ENCODE measurements around the gene NEUROG3.
"Not testable (repeated sequence)": the region's sequence is repeated elsewhere in the genome, so short reads cannot be mapped to it uniquely, and the experiment has no call there.

The NEUROG3 gene

DNA sequence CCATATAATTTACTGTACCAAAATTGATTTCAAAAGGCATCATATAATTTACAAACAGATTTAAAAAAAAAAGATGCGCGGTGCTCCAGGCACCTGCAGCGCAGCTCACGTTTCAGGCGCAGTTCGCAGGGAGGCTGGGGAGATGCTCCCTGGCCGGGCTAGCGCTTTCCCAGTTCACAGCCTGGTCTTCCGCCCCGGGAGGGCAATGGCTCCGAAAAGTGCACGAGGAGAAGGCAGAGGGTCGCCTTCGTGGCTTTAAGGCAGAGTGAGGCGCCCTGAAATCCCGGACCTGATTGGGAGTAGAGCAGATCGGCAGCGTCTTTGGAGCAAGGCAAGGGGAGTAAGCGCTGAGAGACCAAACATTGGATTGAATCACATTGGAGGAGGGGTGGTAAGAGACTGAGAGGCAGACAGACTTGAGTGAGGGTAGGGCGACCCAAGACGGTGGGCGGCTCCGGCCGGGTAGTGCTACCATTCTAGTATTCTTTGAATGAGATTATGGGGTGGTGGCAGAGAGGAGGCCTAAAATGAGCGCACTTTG is 1.5 kb downstream of the NEUROG3 start:
- no peak for DNase-seq

DNA sequence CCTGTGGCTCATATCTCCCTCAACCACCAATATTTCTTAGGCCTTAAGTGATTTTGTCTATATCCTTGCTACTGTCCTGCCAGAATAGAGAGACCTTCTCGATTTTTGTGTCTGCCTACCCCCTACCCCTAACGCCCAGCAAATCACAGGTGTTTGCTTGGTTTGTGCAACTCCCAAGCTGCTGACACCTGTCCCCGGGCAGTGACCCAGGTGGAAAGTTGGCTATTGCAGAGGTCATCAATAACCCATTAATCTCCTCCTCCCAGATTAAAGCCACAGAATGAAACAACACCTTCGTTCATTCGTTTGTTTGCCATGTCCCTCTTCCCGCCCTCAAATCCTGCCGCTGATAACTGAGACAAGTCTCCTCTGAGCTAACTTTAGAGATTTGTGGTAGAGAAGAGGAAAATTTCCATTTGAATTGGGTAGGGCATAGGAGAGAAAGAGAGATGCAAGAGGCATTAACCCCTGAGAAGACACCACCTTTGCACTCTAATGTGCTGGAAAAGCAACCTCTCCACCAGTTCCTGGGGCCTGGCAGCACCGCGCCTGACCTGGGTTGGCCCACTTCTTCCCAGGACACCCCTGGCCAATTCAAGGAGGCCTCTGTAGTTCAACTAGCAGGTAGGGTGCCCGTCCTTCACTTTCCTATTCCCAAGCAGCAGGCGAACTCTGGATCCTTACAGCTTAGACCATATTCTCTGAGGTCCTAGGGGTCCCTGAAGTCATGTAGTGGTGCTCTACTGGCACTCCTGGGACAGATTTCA is 3.0 kb downstream of the NEUROG3 start:
- DNase-seq: no peak

DNA sequence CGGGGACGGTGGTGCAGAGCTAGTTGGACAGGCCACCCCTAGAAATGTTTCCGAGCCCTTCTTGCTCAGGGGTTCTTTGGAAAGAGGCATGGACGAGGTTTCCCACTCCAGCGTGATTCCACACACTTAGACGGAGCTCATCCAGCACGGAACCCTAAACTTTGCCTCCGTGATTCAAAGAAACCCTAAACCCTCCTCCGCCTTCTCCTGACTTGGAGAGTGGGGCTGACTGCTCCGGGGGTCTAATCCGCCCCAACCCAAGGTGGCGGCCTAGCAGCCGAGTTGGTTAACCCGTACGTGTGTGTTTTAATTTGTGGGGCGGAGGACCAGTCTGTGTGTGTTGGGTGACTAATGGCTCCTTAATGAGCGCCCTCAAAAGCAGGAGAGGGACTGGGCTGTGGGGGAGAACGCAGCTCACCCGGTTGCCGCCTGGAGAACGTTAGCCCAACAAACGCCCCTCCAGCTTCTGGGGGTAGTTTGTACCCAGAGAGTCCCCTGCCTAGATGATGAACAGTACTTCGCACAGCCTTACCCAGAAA is 3.8 kb downstream of the NEUROG3 start:
- no peak for DNase-seq

DNA sequence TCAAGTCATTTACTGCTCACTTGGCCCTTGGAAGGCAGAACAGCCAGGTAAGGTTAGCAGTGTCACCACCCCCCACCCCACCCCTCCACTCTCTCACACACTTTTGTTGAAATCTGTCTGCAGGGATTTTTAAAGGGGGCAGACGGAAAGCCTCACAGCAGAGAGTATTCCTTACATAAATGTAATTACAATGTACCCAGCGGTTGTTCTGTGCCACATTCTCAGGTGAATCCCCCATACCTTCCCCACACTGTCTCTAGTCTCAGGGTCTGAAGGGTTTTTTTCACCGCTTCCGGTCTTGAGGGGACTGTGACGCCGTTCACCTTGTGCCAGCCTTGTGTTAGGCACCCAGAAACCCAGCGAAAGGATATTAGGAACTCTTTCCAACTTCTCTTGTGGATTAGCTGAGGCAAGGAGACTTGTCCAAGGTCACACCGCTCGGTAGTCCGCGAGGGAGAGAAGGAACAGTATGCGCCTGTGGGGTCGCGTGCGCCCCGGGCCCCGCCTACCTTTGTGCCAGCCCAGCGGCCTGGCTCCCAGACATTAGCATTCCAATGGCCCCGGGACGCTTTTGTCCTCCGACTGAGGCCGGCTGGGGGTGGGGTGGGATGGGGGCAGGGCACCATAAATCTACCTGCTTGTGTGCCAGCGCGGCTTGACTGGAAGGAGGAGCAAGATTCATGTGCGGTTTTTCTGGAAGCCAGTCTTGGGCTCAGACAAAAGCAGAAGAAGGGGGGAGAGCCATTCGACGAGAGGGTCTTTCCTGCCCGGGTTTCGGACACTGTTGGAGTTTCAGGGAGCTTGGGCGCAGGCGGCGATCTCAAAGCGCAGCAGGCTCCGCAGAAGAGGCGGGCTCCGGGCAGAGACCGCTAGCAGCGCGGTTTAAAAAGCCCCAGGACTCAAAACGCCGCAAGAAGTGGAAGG is 4.5 kb downstream of the NEUROG3 start:
- DNase-seq: no peak

DNA sequence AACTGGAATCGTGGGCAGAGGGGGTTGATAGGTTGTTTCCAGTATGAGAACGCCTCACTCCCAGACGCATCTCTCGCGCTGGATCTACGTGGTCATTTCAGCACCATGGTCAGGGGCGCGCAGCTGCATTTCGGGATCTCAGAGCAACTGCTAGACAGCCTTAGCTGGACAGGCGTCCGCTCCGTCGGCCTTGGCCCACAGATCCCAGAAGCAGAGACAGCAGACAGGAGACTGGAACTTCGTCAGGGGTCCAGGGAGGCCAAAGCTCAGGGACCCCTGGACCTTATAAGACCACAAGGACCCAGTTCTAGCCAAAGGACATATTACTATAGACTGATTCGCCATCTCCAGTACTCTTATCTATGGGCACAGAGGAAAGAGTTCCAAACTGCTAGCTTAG is 5.3 kb downstream of the NEUROG3 start:
- peak; percentile 58 for DNase-seq

DNA sequence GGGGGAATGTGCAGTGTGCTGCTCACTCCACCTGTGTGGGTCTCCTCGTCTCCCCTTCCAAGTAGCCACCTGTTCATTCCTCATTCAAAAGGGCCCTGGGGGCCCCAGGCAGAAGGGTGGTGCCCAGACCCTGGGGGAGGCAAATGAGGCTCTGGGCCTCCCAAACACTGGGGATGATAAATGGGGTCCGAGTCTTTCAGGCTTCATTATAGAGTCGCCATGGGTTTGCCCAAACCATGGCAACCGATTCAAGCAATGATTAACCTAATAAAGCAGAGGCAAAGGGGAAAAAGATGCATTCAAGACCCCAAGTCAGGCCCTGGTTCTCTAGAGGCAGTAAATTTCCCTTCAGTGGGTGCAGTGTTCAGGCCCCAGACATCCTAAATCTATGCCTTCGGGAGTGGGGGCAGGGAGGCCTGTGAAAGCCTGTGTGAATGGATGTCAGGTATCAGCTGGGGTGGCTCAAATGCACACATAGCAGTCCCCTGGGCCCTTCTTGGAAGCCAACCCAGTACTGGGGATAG is 10.4 kb downstream of the NEUROG3 start:
- no peak for DNase-seq

DNA sequence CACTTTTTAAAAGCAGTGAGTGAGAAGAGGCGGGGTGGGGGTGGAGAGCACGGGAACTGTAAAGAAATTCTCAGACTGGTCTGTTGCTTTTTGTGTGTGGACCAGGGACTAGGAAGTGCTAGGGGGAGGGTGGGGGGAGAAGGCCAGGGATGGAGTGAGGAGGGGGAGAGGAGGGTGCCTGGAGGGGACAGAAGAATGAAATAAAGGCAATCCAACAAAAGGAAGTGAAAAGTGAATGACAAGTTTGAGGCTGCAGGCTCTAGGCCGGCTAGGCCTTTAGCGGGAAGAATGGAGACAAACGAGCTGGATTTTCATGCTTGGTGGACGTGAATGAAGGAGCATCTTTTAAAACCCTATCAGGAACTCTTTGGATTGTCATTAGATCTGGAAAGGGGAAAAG is 13.7 kb downstream of the NEUROG3 start:
- DNase-seq: no peak

DNA sequence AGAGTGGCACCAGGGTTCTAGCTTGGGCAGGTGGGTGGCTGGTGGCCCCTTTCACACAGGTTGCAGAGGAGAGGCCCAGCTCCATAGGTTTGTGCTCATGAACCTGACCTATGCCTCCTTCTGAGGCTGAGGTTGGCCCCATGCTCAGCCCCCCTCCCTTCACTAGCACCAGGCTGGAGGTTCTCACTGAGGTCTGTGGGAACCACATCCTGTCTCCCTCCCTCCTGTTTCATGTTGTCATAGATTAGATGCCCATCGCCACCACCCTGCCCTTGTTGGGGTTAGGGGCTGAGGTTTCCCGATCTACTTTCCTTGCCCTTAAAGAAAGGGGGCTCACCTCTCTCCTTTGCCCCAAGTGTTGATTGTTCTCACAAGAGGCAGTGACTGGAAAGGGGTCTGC is 14.7 kb downstream of the NEUROG3 start:
- DNase-seq: no peak

DNA sequence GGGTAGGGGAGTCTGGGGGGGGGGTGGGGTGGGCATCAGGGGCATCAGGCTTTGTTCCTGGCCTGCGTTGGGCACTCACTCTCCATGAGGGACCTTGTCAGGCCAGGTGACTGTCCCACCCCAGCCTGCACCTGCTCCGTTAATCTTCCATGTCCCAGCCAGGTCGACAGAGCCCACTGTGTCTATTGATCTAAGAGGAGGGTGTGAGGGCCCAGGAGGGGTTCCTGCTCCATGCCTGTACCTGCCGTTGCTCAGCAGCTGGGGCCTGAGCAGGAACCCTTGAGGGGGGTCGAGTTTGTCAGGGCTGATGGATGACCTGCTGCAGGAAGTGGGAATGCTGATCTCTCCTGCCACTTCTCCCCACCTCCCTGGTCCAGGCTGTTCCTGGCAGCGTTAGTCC is 18.6 kb downstream of the NEUROG3 start:
- DNase-seq: no peak

DNA sequence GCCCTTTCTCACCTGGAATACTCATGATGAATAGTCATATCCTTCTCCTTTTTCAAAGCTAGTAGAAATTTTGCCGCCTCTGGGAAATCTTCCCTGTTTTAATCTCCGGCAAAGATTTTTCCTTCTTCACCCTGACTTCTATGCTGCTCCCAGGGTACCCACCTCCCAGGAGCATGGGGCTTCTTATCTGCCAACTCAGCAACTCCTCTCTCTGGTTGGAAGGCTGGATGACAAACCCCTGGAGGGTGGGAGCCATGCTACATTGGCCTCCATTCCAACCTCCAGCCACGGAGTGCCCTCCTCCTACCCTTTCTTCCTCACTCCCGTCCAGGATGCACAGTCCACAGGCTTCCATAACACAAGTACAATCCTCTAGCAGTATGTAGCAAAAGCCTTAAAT is 19.9 kb downstream of the NEUROG3 start:
- no peak for DNase-seq

DNA sequence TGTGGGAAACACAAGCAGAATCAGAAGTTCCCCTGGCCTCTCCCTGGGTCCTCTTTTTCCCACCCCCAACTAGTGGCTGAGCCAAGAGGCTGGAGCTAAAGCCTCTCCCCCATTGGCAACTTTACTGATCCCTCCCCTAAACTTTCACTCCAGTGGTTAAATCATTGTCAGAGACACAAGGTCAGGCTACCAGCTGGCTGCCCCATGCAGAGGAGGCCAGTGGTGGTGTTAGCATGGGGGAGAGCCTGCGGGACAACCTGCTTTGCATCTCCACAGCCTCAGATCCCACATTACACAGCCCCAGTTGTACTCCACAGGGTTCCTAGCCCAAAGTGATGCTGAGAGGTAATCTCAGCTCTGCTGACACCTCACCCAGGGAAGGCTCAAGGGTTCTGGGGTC is 21.0 kb downstream of the NEUROG3 start:
- no peak for DNase-seq

DNA sequence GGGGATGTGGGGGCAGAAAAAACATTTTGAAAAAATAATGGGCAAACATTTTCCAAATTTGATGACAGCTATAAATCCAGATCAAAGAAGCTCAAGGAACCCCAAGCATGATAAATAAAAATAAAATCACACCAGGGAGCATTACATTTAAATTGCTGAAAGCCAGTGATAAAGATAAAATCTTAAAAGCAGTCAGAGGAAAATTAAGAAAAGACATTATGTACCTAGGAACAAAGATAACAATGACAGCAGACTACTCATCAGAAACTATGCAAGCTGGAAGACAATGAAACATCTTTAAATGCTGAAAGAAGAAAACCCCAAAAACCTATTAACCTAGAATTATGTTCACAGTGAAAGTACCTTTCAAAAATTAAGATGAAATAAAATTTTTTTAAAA is 23.3 kb downstream of the NEUROG3 start:
- DNase-seq: no peak

DNA sequence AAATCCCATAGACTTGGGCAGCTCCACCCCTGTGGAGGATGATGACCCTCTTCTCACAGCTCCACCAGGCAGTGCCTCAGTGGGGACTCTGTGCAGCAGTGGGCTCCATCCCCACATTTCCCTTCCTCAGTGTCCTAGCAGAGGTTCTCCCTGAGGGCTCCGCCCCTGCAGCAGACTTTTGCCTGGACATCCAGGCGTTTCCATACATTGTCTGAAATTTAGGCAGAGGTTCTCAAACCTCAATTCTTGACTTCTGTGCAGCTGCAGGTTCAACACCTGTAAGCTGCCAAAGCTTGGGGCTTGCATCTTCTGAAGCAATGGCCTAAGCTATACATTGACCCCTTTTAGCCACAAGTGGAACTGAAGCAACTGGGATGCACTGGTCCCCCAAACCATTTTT is 31.8 kb downstream of the NEUROG3 start:
- DNase-seq: no peak

DNA sequence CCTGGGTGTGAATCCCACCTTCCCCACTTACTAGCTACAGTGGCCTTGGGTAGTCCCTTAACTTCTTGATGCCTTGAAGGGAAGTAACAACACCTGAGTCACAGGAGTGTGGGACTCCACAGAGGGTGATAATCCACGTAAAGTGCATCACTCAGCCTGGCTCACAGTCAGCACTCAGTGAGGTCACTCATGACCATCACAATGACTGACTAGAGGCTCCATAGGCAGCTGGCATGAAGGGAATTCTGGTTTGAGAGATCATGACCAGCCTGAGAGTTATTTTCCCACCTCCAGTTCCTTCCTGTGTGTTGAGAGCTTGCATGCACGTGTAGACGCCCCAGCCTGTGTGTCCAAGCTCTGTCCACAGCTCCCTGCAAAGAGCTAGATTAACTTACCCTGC is 34.8 kb downstream of the NEUROG3 start:
- DNase-seq: no peak

DNA sequence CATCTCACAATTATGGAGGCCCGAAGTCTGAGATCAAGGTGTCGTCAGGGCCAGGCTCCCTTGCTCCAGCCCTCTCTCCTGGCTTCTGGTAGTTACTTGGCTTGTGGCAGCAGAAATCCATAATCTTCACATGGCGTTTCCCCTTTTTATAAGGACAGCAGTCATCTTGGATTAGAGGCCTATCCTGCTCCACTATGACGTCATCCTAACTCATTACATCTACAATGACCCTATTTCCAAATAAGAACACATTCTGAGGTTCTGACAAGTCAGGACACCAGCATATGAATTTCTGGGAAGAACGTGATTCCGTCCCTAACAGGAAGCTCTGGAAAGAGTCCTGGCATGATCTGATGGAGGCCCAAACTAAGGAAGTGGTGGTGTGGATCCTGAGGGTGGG is 35.8 kb downstream of the NEUROG3 start:
- no peak for DNase-seq

DNA sequence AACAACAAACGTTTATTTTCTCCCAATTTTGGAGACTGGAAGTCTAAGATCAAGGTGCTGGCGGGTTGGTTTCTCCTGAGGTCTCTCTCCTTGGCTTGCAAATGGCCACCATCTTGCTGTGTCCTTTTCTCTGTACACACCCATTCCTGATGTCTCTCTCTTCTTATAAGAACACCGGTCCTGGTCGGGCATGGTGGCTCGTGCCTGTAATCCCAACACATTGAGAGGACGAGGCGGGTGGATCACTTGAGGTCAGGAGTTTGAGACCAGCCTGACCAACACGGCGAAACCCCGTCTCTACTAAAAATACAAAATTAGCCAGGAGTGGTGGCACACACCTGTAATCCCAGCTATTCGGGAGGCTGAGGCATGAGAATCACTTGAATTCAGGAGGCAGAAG is 36.7 kb downstream of the NEUROG3 start:
- DNase-seq: not testable (repeated sequence)

DNA sequence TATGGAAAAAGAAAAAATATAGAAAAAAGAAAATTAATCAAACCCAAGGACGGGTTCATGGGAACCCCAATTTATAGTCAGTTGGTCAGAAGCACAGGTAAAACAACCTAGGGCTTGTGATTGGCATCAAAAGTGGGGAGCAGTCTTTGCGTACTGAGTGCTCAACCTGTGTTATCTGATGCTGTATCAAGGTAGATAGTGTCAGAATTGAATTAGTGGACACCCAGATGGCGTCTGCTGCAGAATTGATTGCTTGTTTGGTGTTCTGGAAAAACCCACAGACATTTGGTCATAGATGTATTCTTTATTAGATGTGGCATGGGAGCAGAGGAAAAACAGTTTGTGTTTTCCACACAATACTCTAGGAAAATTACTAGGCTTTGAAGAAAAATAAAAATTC is 39.6 kb downstream of the NEUROG3 start:
- no peak for DNase-seq

DNA sequence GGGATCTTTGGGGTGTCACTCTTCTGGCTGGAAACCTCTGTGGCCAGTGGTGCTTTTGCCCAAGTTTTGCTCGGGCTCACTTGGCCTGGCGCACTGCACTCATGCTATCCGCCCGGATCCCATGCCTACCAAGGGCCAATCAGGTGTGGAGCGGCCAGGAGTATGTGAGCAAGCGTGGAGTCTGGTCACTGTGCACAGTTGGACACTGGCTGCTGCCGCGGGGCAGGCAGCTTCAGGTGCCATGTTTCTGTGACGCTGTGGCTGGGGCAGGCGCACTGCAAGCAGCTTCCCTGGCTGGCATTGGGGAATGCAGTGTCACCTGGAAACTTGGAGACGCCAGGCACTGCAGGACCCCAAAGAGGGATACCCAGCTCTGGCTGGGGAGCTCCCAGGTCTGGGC is 45.3 kb downstream of the NEUROG3 start:
- no peak for DNase-seq
